Measurements from ENCODE around the gene ATG14.

- TF ChIP-seq, protein P1, sequence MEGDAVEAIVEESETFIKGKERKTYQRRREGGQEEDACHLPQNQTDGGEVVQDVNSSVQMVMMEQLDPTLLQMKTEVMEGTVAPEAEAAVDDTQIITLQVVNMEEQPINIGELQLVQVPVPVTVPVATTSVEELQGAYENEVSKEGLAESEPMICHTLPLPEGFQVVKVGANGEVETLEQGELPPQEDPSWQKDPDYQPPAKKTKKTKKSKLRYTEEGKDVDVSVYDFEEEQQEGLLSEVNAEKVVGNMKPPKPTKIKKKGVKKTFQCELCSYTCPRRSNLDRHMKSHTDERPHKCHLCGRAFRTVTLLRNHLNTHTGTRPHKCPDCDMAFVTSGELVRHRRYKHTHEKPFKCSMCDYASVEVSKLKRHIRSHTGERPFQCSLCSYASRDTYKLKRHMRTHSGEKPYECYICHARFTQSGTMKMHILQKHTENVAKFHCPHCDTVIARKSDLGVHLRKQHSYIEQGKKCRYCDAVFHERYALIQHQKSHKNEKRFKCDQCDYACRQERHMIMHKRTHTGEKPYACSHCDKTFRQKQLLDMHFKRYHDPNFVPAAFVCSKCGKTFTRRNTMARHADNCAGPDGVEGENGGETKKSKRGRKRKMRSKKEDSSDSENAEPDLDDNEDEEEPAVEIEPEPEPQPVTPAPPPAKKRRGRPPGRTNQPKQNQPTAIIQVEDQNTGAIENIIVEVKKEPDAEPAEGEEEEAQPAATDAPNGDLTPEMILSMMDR (conservative IDR thresholded peaks at IDR 0.05) = no peak
- no peak for TF ChIP-seq EZH2 (IDR thresholded peaks at IDR 0.05; ENCODE audit: low read depth)
These were observed 37.5 kb upstream of the ATG14 start for GRCh38 chr14:55449116-55449515.
